Measurements from ENCODE around the gene LHFPL4. TPM values are rescaled to one million over a fixed set of nuclear protein-coding genes. Genes with fewer than 3 reads are reported as not detected.
A peak's percentile ranks its signal among the peaks of the same experiment; 100 is the strongest.
"Not testable (repeated sequence)": the region's sequence is repeated elsewhere in the genome, so short reads cannot be mapped to it uniquely, and the experiment has no call there.

LHFPL4 gene
- 10 to 100 TPM in 3 of 8 experiments, 1 to 10 TPM in 2, under 1 TPM in 3; 0.25 to 15.1 (median 8.3) TPM for total RNA-seq

- ATAC-seq (replicated peaks in 6 of 8): peak in 6 of 8 experiments; percentile 27 to 71 (median 66)
- Histone ChIP-seq H3K4me3 (peak within 1 kb of the TSS; percentile 59 to 68 (median 62)), H3K27ac (no peak within 1 kb of the TSS), H3K4me1 (replicated peaks in 1 of 2) (peaks cover 0 to 3% of the 10 kb centered on the region in 2 donors)
- no CpG with 5 or more reads among the region's 75 CpGs for WGBS, 10 experiments
- in situ Hi-C loops (cut with MboI; ENCODE audit: low pct_unique_long_range_greater_than_20kb in 2 of 9, low sequenced_read_pairs in 9 of 9, unreplicated experiment in 9 of 9): no loop called here
These were observed at the start of gene LHFPL4 for GRCh38 chr3:9553021-9553947. TSS of gene LHFPL4 (minus strand) at chr3:9553822. CDS start at chr3:9552679, 1,143 bp downstream.

- 40 to 100% (median 69%) methylated on average over 1 to 3 of the region's 4 CpGs; no CpG with 5 or more reads in 4 of the 10 experiments for WGBS, 10 experiments
- ATAC-seq (replicated peaks in 6 of 8): no peak
- Histone ChIP-seq H3K4me1 (replicated peaks in 1 of 2) (no peaks in the 10 kb centered on the region), H3K4me3 (no peak overlapping the region), H3K27ac (no peak overlapping the region)
- in situ Hi-C loops (cut with MboI; ENCODE audit: low pct_unique_long_range_greater_than_20kb in 2 of 9, low sequenced_read_pairs in 9 of 9, unreplicated experiment in 9 of 9): no loop called here
These were observed 49.0 kb upstream of the LHFPL4 start for GRCh38 chr3:9602620-9603019.

GRCh38 chr3:9601006-9601581 is 47.5 kb upstream of the LHFPL4 start:
- 30 to 100% (median 72%) methylated on average over 1 to 11 of the region's 24 CpGs; no CpG with 5 or more reads in 3 of the 10 experiments for WGBS, 10 experiments
- H3K27ac ChIP-seq; in situ Hi-C loops (cut with MboI; ENCODE audit: low pct_unique_long_range_greater_than_20kb in 2 of 9, low sequenced_read_pairs in 9 of 9, unreplicated experiment in 9 of 9); ATAC-seq (replicated peaks in 6 of 8); H3K4me1 ChIP-seq (replicated peaks in 1 of 2); H3K4me3 ChIP-seq: not testable (repeated sequence)

- H3K27ac ChIP-seq: no peak overlapping the region
- peak in 2 of 8 experiments; percentile 42 to 54 for ATAC-seq (replicated peaks in 6 of 8)
- no peak overlapping the region for H3K4me3 ChIP-seq
- in situ Hi-C loops (cut with MboI; ENCODE audit: low pct_unique_long_range_greater_than_20kb in 2 of 9, low sequenced_read_pairs in 9 of 9, unreplicated experiment in 9 of 9): no loop called here
- H3K4me1 ChIP-seq (replicated peaks in 1 of 2): no peaks in the 10 kb centered on the region
- 2 to 79% (median 20%) methylated on average over 3 to 12 of the region's 42 CpGs; no CpG with 5 or more reads in 7 of the 10 experiments for WGBS, 10 experiments
These were observed 47.0 kb upstream of the LHFPL4 start for GRCh38 chr3:9600597-9600996.

GRCh38 chr3:9598783-9599387 is 45.3 kb upstream of the LHFPL4 start:
- 44 to 92% (median 77%) methylated on average over 2 to 7 of the region's 7 CpGs for WGBS, 10 experiments
- no peak for ATAC-seq (replicated peaks in 6 of 8)
- H3K27ac ChIP-seq: no peak overlapping the region
- no peak overlapping the region for H3K4me3 ChIP-seq
- no peaks in the 10 kb centered on the region for H3K4me1 ChIP-seq (replicated peaks in 1 of 2)
- in situ Hi-C loops (cut with MboI; ENCODE audit: low pct_unique_long_range_greater_than_20kb in 2 of 9, low sequenced_read_pairs in 9 of 9, unreplicated experiment in 9 of 9): no loop called here

- ATAC-seq (replicated peaks in 6 of 8): no peak
- H3K27ac ChIP-seq: no peak overlapping the region
- H3K4me3 ChIP-seq: no peak overlapping the region
- in situ Hi-C loops (cut with MboI; ENCODE audit: low pct_unique_long_range_greater_than_20kb in 2 of 9, low sequenced_read_pairs in 9 of 9, unreplicated experiment in 9 of 9): no loop called here
- H3K4me1 ChIP-seq (replicated peaks in 1 of 2): no peaks in the 10 kb centered on the region
These were observed 42.3 kb upstream of the LHFPL4 start for GRCh38 chr3:9595877-9596276.

GRCh38 chr3:9591781-9592180 is 38.2 kb upstream of the LHFPL4 start:
- WGBS, 10 experiments: no CpG with 5 or more reads among the region's 28 CpGs
- H3K4me3 ChIP-seq; in situ Hi-C loops (cut with MboI; ENCODE audit: low pct_unique_long_range_greater_than_20kb in 2 of 9, low sequenced_read_pairs in 9 of 9, unreplicated experiment in 9 of 9); H3K4me1 ChIP-seq (replicated peaks in 1 of 2); H3K27ac ChIP-seq; ATAC-seq (replicated peaks in 6 of 8): not testable (repeated sequence)

GRCh38 chr3:9590282-9590791 is 36.7 kb upstream of the LHFPL4 start:
- in situ Hi-C loops (cut with MboI; ENCODE audit: low pct_unique_long_range_greater_than_20kb in 2 of 9, low sequenced_read_pairs in 9 of 9, unreplicated experiment in 9 of 9): no loop called here
- 4 to 100% (median 85%) methylated on average over 1 to 6 of the region's 8 CpGs; no CpG with 5 or more reads in 6 of the 10 experiments for WGBS, 10 experiments
- no peak overlapping the region for H3K4me3 ChIP-seq
- ATAC-seq (replicated peaks in 6 of 8): no peak
- no peaks in the 10 kb centered on the region for H3K4me1 ChIP-seq (replicated peaks in 1 of 2)
- no peak overlapping the region for H3K27ac ChIP-seq

GRCh38 chr3:9583792-9584191 is 30.2 kb upstream of the LHFPL4 start:
- no peak overlapping the region for H3K27ac ChIP-seq
- H3K4me1 ChIP-seq (replicated peaks in 1 of 2): no peaks in the 10 kb centered on the region
- WGBS, 10 experiments: 0 to 100% (median 60%) methylated on average over 1 of the region's 1 CpG; no CpG with 5 or more reads in 5 of the 10 experiments
- no peak for ATAC-seq (replicated peaks in 6 of 8)
- in situ Hi-C loops (cut with MboI; ENCODE audit: low pct_unique_long_range_greater_than_20kb in 2 of 9, low sequenced_read_pairs in 9 of 9, unreplicated experiment in 9 of 9): no loop called here
- no peak overlapping the region for H3K4me3 ChIP-seq

- in situ Hi-C loops (cut with MboI; ENCODE audit: low pct_unique_long_range_greater_than_20kb in 2 of 9, low sequenced_read_pairs in 9 of 9, unreplicated experiment in 9 of 9): no loop called here
- WGBS, 10 experiments: 0 to 94% (median 50%) methylated on average over 1 to 2 of the region's 3 CpGs; no CpG with 5 or more reads in 5 of the 10 experiments
- H3K27ac ChIP-seq: no peak overlapping the region
- H3K4me1 ChIP-seq (replicated peaks in 1 of 2): no peaks in the 10 kb centered on the region
- no peak overlapping the region for H3K4me3 ChIP-seq
- no peak for ATAC-seq (replicated peaks in 6 of 8)
These were observed 29.7 kb upstream of the LHFPL4 start for GRCh38 chr3:9583371-9583770.

- ATAC-seq (replicated peaks in 6 of 8): no peak
- 6 to 63% (median 24%) methylated on average over 1 to 3 of the region's 3 CpGs; no CpG with 5 or more reads in 4 of the 10 experiments for WGBS, 10 experiments
- H3K4me1 ChIP-seq (replicated peaks in 1 of 2): no peaks in the 10 kb centered on the region
- H3K27ac ChIP-seq: no peak overlapping the region
- no peak overlapping the region for H3K4me3 ChIP-seq
- in situ Hi-C loops (cut with MboI; ENCODE audit: low pct_unique_long_range_greater_than_20kb in 2 of 9, low sequenced_read_pairs in 9 of 9, unreplicated experiment in 9 of 9): no loop called here
These were observed 28.7 kb upstream of the LHFPL4 start for GRCh38 chr3:9582332-9582731.

GRCh38 chr3:9581742-9582141 is 28.1 kb upstream of the LHFPL4 start:
- H3K4me1 ChIP-seq (replicated peaks in 1 of 2): no peaks in the 10 kb centered on the region
- no peak overlapping the region for H3K4me3 ChIP-seq
- ATAC-seq (replicated peaks in 6 of 8): no peak
- WGBS, 10 experiments: 0 to 60% (median 40%) methylated on average over 1 to 2 of the region's 2 CpGs; no CpG with 5 or more reads in 5 of the 10 experiments
- no peak overlapping the region for H3K27ac ChIP-seq
- in situ Hi-C loops (cut with MboI; ENCODE audit: low pct_unique_long_range_greater_than_20kb in 2 of 9, low sequenced_read_pairs in 9 of 9, unreplicated experiment in 9 of 9): no loop called here

GRCh38 chr3:9569054-9569453 is 15.4 kb upstream of the LHFPL4 start:
- no peak overlapping the region for H3K27ac ChIP-seq
- in situ Hi-C loops (cut with MboI; ENCODE audit: low pct_unique_long_range_greater_than_20kb in 2 of 9, low sequenced_read_pairs in 9 of 9, unreplicated experiment in 9 of 9): no loop called here
- no peak overlapping the region for H3K4me3 ChIP-seq
- no peak for ATAC-seq (replicated peaks in 6 of 8)
- WGBS, 10 experiments: 0 to 100% (median 0%) methylated on average over 1 of the region's 1 CpG; no CpG with 5 or more reads in 5 of the 10 experiments
- H3K4me1 ChIP-seq (replicated peaks in 1 of 2): no peaks in the 10 kb centered on the region

Measured in motor neuron (in vitro differentiated cells).